HG03442 (cell line): Measurements from ENCODE around the gene GBGT1.

ENCODE experiments used
- ATAC-seq: cut with Tn5 transposase; IDR thresholded peaks from one replicate; pipeline ENCODE4 v1.9.1; 2021; ENCODE audit warnings: mild to moderate bottlenecking, moderate library complexity; ENCODE audit not compliant: unreplicated experiment

Gene GBGT1

DNA sequence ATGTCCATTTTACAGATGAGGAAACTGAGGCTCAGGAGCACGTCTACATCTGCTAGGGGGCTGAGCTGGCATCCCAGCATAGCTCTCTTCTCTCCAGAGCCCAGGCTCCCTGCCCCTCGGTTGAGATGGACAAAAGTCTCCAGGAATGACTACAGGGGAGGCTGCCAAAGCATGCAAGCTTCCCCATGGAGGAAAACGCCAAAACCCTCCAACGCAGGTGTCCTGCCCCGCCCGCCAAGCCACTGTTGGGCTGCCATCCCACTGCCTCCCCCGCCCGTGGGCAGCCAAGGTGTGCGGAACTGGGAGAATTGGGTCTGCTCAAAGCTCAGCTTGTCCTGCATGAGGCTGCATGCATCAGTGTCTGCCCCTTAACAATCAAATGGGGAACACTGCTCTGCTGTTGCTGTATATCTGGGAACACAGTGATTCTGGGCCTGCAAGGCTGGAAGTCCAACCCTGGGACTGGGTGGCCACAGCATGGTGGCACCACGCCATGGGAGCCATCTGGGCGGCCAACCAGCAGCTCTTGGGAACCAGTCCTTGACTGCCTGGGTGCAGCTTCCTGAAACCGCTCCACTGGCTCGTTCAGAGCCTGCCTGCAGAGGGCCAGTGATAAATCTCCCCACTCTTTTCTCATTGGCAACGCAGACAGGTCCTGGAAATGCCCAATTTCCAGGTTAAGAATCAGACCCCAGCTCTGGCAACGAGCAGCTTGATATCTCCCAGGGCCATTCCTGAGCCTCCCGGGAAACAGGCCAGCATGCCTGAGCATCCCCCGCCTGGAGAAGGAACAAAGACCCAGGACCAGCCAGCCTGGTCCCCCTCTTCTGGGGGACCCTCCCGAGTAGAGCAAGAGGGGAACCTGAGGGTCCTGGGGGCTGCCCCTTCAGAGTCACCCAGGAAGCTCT is 46.2 kb downstream of the GBGT1 start:
- ATAC-seq = no peak

DNA sequence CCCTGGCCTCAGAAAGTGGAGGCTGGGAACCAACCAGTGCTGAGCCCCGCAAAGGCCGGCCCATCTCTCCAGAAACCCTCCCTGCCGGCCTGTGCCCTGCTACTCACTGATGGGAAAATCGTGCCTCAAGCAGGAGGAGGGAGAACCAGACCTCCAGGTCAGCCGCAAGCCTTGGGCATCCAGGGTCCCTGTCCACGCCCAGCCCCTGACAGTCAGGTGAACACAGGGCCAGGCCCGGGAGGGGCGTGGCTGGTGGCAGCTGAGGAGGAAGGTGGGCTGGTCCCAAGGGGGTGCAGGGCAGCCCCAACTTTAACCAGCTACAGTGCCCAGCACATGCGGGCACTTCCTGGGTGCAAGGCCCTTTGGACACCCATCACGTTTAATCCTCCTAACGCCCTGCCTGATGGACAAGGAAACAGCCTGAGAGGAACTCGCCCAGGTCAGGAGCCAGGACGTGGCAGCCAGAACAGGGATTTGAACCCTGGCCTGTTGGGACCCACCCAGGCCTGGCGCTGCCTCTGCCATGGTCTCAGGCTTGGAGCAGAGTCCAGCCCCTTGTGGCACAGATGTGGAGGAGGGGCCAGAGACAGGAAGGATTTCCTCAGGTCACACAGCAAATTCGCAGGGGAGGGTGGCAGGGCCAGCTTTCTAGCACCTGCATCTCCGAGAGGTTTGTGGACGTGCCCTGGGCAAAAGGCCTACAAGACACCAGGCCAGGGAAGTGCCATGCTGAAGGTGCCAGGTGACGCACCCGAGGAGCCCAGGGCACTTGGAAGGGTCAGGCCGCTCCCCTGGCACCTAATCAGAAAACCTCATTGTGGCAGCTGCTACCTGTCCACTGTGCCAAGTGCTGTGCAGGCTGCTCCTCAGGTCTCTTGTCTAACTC is 47.1 kb downstream of the GBGT1 start:
- no peak for ATAC-seq

DNA sequence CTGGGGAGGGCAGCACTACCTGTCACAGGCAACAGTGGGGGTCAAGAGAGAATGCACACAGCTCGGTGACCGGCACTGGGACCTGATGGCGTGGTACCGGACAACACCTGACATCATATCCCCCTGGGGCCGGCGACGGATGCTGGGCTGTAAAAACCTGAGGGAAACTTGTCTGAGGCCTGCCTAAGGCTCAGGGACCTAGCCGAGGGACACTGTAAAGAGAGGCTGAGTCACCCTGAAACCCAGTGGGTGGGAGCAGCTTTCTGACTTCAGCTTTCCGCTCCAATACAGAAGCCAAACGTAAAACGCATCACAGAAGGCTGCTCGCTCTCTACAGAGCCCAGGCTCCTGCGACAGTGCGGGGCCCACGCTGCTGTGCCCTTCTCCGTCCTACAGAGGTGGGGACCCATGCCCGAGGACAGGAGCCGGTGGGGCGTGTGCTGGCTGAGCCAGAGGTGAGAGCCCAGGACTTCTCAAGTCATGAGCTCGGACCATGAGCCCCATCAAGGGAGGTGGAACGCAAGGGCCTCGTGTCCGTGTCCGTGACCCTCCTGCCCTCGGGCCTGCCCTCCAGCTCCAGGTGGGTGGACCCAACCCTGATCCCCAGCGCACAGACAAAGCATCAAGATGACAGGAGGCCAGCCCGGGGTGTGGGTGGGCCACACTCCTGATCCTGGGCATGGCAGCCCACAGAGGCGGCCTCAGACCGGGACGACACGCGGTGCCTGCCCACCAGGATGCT is 47.9 kb downstream of the GBGT1 start:
- ATAC-seq = peak; percentile 74

DNA sequence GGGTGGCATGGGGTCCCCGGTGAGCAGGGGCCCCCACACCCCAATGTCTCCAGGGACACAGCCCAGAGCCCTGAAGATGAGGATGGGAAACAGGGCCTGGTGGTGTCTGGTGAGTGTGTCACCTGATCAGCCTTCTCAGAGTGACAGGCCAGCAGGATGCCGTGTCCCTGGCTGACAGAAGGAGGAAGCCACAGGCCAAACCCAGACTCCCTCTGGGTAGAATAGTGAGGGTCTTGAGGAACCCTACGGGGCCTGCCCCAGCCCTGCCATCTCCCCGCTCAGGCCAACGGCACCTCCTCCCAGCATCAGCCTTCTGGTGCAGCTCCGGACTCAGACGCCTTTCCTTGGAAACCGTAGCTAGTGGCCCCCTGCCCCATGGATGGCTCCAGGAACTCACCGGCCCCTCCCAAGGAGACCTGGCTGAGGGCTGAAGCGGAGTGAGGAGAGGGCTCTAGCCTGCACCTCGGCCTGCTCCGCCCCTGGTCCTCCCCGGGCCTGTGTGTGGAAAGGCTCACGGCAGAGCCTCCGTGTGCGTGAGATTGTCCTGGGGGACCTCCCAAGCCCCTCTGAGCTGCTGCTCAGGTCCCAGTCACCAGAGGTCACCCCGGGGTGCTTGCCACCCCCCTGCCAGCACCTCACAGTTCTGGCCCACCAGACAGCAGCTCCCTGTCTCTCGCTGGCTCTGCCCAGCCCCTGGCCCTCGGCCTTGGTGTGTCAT is 48.7 kb downstream of the GBGT1 start:
- no peak for ATAC-seq

DNA sequence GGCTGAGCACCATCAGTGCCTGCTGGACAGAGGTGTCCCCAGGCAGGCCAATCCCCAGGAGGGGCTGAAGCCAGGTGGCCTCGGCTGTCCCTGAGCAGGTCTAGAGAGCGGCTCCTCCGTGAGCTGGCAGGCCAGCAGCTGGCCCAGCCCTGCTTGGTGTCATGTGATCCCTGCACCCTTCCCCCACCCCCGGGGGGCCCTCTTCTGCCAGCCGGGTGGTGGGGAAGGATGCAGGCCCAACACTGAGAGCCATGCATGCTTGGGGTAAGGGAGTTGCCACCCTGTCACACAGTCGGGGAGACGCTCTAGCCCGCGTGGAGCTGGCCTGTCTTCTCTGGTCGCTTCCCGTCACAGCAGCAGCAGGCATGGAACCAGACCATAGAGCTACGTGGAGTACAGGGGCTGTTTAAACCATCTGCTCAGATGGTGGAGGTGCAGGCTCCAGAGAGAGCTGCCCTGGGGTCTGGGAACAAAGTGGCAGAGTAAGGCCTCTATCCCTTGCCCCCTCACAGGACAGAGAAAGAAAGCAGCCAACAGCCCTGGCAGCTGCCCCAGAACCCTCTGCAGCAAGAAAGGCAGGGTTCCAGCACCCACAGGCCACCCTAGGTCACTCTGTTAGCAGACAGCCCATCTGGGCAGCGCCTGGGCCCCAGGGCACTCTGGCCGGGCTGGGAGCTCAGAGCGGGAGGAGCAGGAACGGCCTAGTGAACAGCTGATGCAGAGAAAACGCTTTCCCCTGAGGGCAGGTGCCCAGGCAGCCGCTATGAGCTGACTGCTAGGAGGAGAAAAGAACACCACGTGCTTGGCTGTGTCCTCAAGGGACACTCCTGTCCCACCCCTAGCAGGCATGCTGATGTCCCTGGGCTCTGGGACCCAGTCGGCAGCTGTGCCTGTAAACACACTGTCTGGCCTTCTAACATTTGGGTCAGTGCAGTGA is 49.5 kb downstream of the GBGT1 start:
- ATAC-seq = no peak

DNA sequence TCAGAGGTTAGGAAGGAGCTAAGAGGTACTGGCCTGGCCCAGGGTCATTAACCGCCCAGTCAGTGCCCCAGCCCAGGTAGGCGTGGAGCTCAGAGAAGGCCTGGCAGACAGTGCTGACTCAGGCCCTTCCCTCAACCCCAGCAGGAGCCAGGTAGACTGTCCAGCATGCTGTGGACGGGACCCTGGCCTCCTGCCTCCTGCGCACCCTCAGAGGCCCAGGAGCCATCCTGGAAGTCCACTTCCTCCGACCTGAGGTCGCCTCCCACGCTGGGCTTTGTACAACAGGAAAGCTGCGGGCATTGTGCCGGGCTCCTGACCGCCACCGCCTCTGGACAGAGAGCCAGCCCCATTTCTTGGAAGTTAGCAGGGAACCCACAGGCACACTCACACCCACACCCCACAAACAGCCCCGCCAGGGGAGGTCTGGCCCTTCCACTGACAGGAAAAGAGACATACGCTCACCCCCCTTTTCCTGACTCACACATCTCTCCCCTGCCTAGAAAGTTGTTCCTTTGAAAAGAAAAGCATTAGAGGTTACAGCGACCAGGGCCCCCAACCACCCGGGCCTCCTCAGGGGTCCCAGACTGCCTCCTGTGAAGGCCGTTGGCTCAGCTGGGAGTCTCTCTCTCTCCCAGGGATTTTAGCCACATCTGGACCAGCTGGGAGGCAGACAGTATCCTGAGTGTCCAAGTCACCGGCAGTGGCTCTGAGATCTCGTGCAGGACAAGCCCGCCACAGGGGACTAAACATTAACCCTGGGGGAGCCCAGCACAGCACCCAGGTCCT is 50.4 kb downstream of the GBGT1 start:
- no peak for ATAC-seq

DNA sequence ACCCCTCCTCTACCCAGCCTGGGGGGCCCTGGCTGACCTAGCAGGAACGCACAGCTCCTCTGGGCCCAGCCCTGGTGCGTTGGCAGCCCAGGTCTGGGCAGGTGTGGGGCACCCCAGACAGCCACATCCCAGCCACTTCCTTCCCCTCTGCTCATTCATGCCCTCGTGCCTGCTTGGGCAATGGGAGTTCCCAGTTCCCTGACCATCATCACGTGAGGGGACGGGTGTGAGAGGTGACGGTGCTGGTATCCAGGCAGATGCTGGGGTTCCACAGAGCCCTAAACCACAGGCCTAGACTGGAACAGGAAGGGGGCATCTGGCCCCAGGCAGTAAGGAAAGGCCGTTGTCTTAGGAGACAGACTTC is 51.1 kb downstream of the GBGT1 start:
- ATAC-seq = no peak

DNA sequence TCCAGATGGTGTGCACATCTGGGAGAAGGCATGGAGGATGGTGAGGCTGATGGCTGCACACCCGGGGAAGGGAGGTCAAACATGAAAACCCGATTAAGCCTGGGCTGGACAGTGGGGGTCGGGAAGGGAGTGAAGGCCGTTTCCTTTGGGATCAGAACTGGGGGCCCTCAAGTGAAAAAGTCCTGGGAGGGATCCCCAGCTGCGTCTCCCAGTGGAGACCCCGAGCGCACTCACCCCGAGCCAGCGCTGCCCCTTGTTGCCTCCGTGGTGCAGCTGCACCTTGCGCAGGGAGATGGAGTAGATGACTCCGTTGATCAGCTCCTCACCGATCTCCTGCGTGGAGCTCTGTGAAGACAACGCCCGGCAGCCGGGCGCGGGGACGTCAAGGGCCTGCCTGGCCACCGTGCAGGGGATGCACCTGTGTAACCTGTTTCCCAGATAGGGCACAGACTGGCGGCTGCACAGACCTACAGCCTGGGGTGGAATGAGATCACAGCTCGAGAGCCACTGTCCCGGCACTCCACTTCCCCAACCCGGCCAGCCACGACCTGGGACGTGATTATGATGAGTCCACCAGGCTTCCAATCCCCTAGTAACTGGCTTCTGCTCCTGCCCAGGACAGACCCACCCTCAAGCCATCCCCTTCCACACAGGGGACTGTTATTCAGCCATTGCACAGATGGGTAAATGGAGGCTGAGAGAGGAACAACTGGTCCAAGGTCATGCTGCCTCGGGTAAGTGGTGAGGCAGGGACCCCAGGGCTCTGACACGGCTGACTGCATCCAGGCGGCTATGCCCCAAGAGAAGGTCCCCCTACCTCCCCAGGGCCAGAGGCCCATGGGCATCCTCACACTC is 51.7 kb downstream of the GBGT1 start:
- ATAC-seq = no peak

DNA sequence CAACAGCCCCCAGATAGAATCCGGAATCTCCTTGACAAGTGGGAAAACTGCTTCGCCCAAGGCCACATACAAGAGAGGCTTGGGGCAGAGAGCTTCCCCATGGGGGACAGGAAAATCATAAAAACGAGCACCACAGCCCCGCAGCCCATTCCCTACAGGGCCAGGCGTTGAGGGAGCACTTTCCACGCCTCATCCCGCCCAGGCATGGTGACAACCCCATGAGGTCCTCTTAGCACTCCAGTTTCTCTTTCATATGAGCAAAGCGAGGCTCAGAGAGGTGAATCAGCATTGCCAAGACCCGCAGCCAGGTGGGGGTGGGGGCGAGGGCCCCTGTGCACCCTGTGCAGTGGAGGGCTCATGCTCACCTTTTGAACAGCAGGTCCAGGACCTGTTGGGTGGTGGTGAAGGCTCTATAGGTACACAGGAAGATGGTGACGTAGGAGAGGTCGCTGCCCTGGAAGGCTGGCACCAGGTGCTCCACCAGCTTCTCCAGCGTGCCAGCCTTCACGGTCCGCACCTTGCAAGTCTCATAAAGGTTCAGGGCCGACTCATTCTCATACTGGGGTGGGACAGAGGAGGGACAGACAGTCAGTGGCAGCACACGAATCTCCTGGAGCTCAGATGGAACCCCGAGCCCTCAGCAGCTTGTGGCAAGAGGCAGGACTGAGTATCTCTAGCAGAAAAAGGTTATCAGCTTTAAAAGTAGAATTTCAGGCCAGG is 53.6 kb downstream of the GBGT1 start:
- no peak for ATAC-seq

DNA sequence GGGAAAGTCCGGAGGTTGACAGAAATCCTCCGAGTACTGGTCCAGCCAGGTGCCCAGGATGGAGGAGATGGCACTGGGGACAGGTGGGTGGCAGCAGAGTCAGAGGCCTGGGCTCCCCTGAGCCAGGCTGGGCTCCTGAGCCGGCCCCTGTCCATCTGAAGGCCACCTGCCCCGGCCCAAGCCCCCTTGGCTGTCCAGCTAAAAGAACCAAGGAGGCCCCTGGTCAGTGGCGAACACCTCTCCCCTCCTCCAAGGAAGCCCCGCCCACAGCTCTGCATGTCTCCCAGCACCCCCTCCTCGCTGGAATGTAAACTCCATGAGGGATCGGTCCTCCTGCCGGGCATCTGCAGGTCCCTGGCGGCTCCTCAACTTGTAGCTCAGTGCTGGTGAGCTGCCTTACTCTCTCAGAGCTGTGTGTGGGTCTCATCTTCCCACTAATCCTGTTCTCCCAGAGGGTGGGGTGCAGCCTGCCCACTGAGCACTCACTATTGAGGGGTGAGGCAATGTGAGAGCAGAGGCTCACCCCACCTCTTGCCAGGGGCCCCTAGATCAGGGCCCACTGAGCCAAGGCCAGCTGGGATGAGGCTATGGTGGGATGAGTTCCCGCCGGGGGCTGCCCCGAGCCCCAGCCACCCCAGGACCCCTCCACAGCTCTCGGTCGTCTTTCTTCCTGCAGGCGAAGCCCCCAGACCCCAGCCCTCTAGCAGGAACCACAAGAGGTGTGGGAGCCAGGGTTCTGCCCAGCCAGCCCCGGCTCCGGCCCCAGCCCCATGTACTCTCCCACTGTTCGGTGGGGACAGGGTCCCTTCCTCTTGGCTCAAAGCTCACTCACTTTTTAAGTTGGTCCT is 54.7 kb downstream of the GBGT1 start:
- ATAC-seq = no peak

DNA sequence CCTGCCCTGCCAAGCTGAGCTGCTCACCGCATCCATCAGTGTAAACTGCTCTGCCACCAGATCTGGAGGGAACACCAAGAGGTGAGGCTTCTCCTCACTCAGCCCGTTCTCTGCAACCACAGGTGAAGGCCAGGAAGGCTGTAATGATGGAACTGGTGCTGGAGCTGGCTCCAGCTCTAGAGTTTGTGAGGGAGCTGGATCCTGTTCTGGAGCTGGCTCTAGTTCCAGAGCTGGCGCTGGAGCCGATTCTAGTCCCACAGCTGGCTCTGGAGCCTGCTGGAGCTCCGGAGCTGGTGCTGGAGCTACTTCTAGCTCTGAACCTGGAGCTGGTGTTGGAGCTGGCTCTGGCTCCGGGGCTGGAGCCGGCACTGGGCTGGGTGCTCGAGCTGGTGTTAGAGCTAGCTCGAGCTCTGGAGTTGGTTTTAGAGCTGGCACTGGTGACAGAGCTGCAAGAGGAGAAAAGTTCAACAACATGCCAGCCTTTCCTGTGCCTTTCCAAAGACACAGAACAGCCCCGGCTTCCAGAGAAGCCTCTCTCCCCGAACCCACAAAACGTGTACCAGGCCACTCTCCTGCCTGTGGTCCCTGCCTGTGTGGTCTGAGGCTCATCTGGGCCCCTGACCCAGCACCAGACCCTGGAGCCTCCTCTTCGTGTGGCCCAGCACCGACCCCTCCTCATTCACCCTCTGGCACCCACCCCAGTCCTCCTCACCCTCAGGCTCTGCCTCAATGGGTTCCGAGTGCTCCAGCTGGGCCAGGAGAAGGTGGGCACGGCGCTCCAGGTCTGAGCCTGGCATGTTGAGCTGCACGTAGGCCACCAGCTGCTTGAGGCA is 55.5 kb downstream of the GBGT1 start:
- ATAC-seq = no peak

DNA sequence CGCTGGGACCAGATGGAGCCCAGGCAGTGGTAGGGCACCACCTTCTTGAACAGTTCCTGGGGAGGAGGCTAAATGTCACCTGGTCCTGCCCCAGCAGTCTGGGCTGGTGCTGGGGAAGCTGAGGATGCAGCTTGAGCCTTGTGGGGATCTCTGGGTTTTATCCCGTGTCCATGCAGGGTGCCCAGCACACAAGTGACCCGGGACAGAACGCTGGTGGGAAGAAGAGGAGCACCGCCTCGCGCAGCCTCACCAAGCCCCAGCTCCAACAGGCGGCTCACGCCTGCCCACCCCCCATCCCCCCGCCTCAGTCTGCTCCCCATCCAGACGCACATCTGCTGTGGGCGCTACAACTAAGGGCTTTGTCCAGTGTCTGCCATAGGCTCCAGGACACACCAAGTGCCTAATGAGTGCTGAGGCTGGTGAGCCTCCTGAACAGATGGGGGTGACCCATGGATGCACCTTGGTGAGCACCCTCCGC is 56.4 kb downstream of the GBGT1 start:
- ATAC-seq = no peak

DNA sequence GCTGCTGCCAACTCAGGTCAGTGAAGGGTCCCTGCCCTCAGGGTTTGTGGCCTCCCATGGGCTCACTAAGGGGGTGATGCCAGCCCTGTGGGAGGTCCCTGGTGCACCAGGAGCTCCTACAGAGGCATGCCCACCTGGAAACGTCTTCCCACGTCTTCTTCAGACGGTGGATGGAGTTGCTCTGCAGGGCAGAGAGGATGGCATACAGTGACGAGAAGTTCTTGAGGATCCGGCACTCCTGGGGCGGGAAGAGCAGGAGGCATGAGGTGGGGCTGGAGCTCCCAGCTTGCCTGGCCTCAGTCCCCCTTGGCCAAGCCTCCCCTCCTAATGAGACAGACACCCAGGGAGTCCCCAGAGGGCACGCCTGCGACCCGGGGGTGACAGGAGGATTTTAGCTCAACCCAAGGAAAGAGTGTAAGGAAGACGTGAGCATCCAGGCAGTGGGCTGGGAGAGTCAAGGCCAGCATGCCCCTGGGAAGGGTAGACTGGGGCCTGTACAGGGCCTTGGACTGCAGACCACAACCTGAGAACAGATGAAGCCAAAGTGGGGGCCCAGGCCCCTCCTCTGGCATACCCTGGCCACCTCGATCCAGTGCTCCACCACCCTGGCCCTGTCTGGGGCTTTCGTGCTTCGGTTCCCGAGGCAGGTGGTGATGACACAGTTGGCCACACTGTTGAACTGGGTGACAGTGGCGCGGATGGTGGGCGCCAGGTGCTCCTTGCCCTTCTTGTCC is 57.0 kb downstream of the GBGT1 start:
- ATAC-seq = no peak

DNA sequence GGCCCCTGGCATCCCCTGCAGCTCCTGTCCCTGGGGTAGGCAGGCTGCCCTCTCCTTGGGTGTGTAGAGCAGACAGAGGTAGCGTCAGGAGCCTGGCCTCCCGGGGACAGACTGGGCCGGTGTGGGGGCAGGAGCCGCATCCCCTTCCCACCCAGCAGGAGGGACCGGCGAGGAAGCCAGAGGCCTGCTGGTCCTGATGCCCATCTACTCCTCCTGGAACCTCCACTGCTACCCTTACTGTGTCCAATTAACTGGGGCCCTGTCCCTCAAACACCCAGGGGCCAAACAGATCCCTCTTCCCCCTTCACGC is 58.3 kb downstream of the GBGT1 start:
- no peak for ATAC-seq
